Esophagus (tissue), 2 donors: ENCODE data around the gene LRIG1. TPM values are rescaled to one million over a fixed set of nuclear protein-coding genes. Genes with fewer than 3 reads are reported as not detected.

Experiments
- H3K27ac ChIP-seq, 2 donors: one replicate each; pipeline ENCODE4 v1.5.1; 2013; ENCODE audit warnings: low read depth in 2 of 2, mild to moderate bottlenecking in 2 of 2, inconsistent platforms in 1 of 2, low read length in 1 of 2, moderate library complexity in 1 of 2
- H3K27me3 ChIP-seq, 2 donors: one replicate each; pipeline ENCODE4 v1.6.1; 2013; ENCODE audit warnings: low read length in 2 of 2, control low read depth in 1 of 2, mild to moderate bottlenecking in 1 of 2; ENCODE audit not compliant: insufficient read depth in 2 of 2, control insufficient read depth in 1 of 2
- H3K36me3 ChIP-seq, 2 donors: one replicate each; pipeline ENCODE4 v1.6.1; 2013; ENCODE audit warnings: low read length in 1 of 2; ENCODE audit not compliant: control insufficient read depth in 2 of 2, insufficient read depth in 2 of 2
- H3K4me1 ChIP-seq, 2 donors: one replicate each; pipeline ENCODE4 v1.6.1; 2013; ENCODE audit warnings: low read length in 1 of 2; ENCODE audit not compliant: control insufficient read depth in 2 of 2, insufficient read depth in 2 of 2
- H3K4me3 ChIP-seq, 2 donors: one replicate each; pipeline ENCODE4 v1.5.1; 2013; ENCODE audit warnings: low read length in 2 of 2, mild to moderate bottlenecking in 2 of 2, low read depth in 1 of 2, moderate library complexity in 1 of 2
- H3K9me3 ChIP-seq, 2 donors: one replicate each; pipeline ENCODE4 v1.6.1; 2013; ENCODE audit warnings: mild to moderate bottlenecking in 2 of 2, low read depth in 1 of 2, low read length in 1 of 2, moderate library complexity in 1 of 2; ENCODE audit not compliant: control insufficient read depth in 2 of 2, insufficient read depth in 1 of 2
- WGBS, 2 donors: extraction: QIAGEN DNeasy Blood & Tissue Kit; methylation state at CpG; one replicate each; pipeline ENCODE4 v1.1.7; 2013; 5-methylcytosine and 5-hydroxymethylcytosine counted together
- polyA plus RNA-seq, 2 donors: library from polyadenylated mRNA; stranded (reverse); fragments of 200-250 nt; gene quantifications; one replicate each; pipeline ENCODE4 v1.2.3, GENCODE V29; 2013
- donor health status: healthy with polysubstance abuse.
- donor health status: Bipolar disorder and iron deficiency.

Gene LRIG1
- polyA plus RNA-seq, 2 donors = 6.2 to 11.0 TPM

GRCh38 chr3:66506154-66506553 is 5.3 kb upstream of the LRIG1 start:
- H3K9me3 ChIP-seq = no peaks in the 10 kb centered on the region
- no peaks in the 10 kb centered on the region for H3K36me3 ChIP-seq
- WGBS, 2 donors = 97 to 99% methylated on average over 6 of the region's 6 CpGs
- H3K4me3 ChIP-seq = no peak overlapping the region
- H3K4me1 ChIP-seq = no peaks in the 10 kb centered on the region
- no peaks in the 10 kb centered on the region for H3K27me3 ChIP-seq
- no peak overlapping the region for H3K27ac ChIP-seq

GRCh38 chr3:66504850-66505641 is 4.2 kb upstream of the LRIG1 start:
- 56 to 65% methylated on average over 7 of the region's 7 CpGs for WGBS, 2 donors
- no peaks in the 10 kb centered on the region for H3K36me3 ChIP-seq
- H3K4me1 ChIP-seq = no peaks in the 10 kb centered on the region
- H3K27ac ChIP-seq = no peak overlapping the region
- H3K9me3 ChIP-seq = no peaks in the 10 kb centered on the region
- no peaks in the 10 kb centered on the region for H3K27me3 ChIP-seq
- no peak overlapping the region for H3K4me3 ChIP-seq

- H3K4me3 ChIP-seq = no peak overlapping the region
Observed at GRCh38 chr3:66502981-66503380, 2.2 kb upstream of the LRIG1 start.

GRCh38 chr3:66502245-66502874 is 1.5 kb upstream of the LRIG1 start:
- Histone ChIP-seq H3K27ac (no peak overlapping the region), H3K4me3 (no peak overlapping the region), H3K36me3 (no peaks in the 10 kb centered on the region), H3K27me3 (no peaks in the 10 kb centered on the region), H3K9me3 (no peaks in the 10 kb centered on the region), H3K4me1 (peaks cover 0 to 1% of the 10 kb centered on the region in 2 donors)
- WGBS, 2 donors = 79 to 84% methylated on average over 6 of the region's 6 CpGs

More at GRCh38 chr3:66502981-66503380, 2.2 kb upstream of the LRIG1 start:
- Histone ChIP-seq H3K36me3 (no peaks in the 10 kb centered on the region), H3K4me1 (peaks cover 0 to 1% of the 10 kb centered on the region in 2 donors), H3K9me3 (no peaks in the 10 kb centered on the region), H3K27ac (no peak overlapping the region), H3K27me3 (no peaks in the 10 kb centered on the region)
- 55 to 72% methylated on average over 2 of the region's 2 CpGs for WGBS, 2 donors

- peak overlapping the region; percentile 43 to 72 for H3K27ac ChIP-seq
- H3K9me3 ChIP-seq = no peaks in the 10 kb centered on the region
- WGBS, 2 donors = 31 to 34% methylated on average over 20 of the region's 20 CpGs
- H3K36me3 ChIP-seq = no peaks in the 10 kb centered on the region
- H3K4me3 ChIP-seq = peak overlapping the region; percentile 36 to 45
- H3K27me3 ChIP-seq = no peaks in the 10 kb centered on the region
- peaks cover 0 to 1% of the 10 kb centered on the region in 2 donors for H3K4me1 ChIP-seq
Observed at GRCh38 chr3:66501483-66502244, 842 bp upstream of the LRIG1 start.

GRCh38 chr3:66499881-66500575 is 794 bp downstream of the LRIG1 start:
- Histone ChIP-seq H3K36me3 (no peaks in the 10 kb centered on the region), H3K27ac (peak overlapping the region; percentile 73 to 87), H3K9me3 (no peaks in the 10 kb centered on the region), H3K4me3 (peak overlapping the region; percentile 69 to 80), H3K4me1 (peaks cover 0 to 1% of the 10 kb centered on the region in 2 donors), H3K27me3 (no peaks in the 10 kb centered on the region)
- WGBS, 2 donors = 1% methylated on average over 77 to 80 of the region's 80 CpGs

- Histone ChIP-seq H3K4me1 (peaks cover 0 to 1% of the 10 kb centered on the region in 2 donors), H3K27me3 (no peaks in the 10 kb centered on the region)
- WGBS, 2 donors = 20 to 25% methylated on average over 14 of the region's 14 CpGs
Observed at GRCh38 chr3:66498687-66499621, 1.9 kb downstream of the LRIG1 start.

GRCh38 chr3:66497985-66498671 is 2.7 kb downstream of the LRIG1 start:
- peaks cover 0 to 1% of the 10 kb centered on the region in 2 donors for H3K4me1 ChIP-seq
- no peaks in the 10 kb centered on the region for H3K36me3 ChIP-seq
- H3K27ac ChIP-seq = no peak overlapping the region
- peak overlapping the region in 1 of 2 donors; percentile 69 for H3K4me3 ChIP-seq
- H3K27me3 ChIP-seq = no peaks in the 10 kb centered on the region
- H3K9me3 ChIP-seq = no peaks in the 10 kb centered on the region
- WGBS, 2 donors = 46 to 62% methylated on average over 4 of the region's 4 CpGs

More at GRCh38 chr3:66498687-66499621, 1.9 kb downstream of the LRIG1 start:
- H3K27ac ChIP-seq = peak overlapping the region; percentile 61 to 73
- H3K4me3 ChIP-seq = peak overlapping the region; percentile 69 to 80
- no peaks in the 10 kb centered on the region for H3K9me3 ChIP-seq
- H3K36me3 ChIP-seq = no peaks in the 10 kb centered on the region
